ENCODE results near the gene DNAJA1. TPM values are rescaled to one million over a fixed set of nuclear protein-coding genes. Genes with fewer than 3 reads are reported as not detected.
A peak's percentile ranks its signal among the peaks of the same experiment; 100 is the strongest.
"Not testable (repeated sequence)": the region's sequence is repeated elsewhere in the genome, so short reads cannot be mapped to it uniquely, and the experiment has no call there.

DNAJA1 gene
- 74.5 TPM for total RNA-seq
- long read RNA-seq, transcript DNAJA1-201 (9 exons, 2,381 nt): major isoform, 311 of 325 reads
- long read RNA-seq, partial matches to known transcripts: 6 of 325 reads
- long read RNA-seq, other reads (novel, unspliced or antisense): 8 of 325 reads

DNA sequence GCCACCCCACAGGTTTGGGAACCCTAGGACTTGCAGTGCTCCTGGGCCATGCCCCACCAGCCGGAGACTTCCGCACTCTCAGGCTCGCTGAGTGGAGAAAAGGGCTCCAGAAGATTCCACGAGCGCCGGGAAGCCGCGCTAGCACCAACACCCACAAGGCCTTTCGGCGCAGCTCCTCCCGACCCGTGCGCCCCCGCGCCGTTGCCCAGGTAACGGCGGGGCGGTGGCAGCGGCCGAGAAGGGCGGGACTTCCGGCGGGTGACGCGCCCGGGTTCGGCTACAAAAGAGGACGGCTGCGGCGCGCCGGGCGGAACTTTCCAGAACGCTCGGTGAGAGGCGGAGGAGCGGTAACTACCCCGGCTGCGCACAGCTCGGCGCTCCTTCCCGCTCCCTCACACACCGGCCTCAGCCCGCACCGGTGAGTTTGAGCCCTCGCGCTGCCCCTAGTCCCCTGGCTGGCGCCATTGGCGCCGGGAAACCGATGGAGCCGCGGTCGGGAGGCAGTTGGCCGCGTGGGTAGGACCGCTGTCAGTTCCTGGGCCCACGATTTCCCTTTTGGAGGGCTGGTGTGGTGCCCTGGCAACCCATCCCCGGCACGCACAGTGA is at the start of gene DNAJA1:
Gene DNAJA1, plus strand, starts transcription at position 308 of the 606 bp plus-strand sequence. CDS start 1,212 bp downstream, outside the sequence.
- DNase-seq (peak; percentile 97), ATAC-seq (ENCODE audit: poor library complexity) (peak; percentile 98)
- intact Hi-C loops (cut with DNase I): no loop called here

DNA sequence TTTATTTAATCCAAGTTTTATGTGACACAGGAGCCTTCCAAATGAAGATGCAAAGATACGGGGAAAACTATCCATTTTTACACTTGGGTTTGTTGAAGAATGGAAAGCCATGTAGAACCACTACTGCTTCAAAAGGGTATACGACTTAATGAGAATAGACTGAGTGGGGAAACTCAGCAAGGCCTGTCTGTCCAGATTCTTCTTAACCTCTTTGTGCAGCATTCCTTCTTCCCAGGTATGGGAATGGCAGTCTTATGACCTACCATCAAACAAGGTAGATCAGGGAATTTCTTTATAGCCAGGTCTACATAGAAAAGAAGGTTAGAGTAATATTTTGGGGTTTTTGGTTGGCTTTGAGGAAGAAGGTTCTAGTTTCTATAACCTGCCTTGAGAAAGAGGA is 47.0 kb upstream of the DNAJA1 start:
- intact Hi-C loops (cut with DNase I): loop anchor here (10.0 kb wide), 1 partner anchor 603 kb away; no protein-coding TSS in a partner anchor
- DNase-seq (no peak), ATAC-seq (ENCODE audit: poor library complexity) (no peak)

DNA sequence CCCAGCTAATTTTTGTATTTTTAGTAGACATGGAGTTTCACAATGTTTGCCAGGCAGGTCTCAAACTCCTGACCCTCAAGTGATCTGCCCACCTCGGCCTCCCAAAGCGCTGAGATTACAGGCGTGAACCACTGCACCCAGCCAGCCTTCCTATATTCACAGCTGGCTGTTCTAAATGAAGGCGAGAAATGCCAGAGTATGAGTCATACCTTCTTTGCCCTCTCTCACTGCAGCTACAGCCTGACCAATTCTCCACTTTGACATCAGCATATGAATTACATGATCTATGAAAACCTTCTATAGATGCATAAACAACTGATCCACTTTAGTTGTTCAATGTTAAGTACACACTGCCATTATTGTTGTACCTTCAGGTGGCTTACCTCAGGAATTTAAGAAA is 38.1 kb upstream of the DNAJA1 start:
- intact Hi-C loops (cut with DNase I): no loop called here
- DNase-seq (no peak), ATAC-seq (ENCODE audit: poor library complexity) (no peak)

DNA sequence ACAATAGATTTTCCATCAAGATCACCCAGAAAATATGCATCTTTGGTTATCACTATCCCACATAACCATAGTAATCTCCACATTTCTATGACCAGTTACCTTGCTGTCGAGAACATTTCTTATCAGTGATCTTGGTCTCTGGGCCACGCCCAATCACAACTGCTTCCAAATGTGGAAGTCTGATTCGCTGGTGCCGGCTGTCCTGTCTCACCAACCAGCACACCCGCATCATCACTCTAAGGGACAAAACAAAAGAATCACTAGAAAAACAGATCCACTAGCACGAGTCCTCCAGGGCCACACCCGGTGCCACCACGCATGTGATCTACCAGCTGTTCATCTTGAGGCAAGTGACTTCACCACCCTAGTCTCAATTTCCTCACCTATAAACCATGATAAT is 35.4 kb upstream of the DNAJA1 start:
- DNase-seq: no peak
- intact Hi-C loops (cut with DNase I): no loop called here
- no peak for ATAC-seq (ENCODE audit: poor library complexity)

DNA sequence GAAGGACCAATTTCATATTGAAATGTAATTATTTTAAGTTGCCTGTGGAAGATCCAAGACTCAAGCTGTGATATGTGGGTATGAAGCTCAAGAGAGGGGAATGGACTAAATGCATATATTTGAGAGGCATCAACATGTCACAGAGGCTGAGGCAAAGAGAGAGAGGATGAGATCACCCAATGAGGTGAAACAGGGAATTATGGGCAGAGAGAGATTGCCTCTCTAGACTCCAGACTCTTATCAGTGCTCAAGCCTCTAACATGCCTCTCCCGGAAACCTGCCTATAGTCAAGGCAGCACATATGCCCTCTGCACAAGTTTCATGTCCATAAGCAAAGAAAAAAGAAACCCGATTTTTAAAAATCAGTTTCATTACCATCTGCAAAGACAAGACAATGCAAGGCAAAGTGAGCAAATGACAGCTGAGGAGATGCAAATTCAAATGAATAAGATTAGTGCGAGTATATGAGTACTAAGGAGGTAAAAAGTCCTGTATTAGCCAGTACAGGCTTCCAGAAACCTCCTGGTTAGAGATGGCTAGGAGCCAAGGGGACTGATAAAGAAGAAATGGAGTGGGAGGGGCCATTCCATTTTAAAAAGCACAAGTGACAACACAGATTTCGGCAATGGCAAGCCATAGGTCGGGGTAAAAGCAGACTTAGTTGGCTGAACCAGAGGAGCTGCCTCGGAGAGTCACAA is 33.0 kb upstream of the DNAJA1 start:
- peak; percentile 66 for ATAC-seq (ENCODE audit: poor library complexity)
- DNase-seq: no peak
- intact Hi-C loops (cut with DNase I): no loop called here

DNA sequence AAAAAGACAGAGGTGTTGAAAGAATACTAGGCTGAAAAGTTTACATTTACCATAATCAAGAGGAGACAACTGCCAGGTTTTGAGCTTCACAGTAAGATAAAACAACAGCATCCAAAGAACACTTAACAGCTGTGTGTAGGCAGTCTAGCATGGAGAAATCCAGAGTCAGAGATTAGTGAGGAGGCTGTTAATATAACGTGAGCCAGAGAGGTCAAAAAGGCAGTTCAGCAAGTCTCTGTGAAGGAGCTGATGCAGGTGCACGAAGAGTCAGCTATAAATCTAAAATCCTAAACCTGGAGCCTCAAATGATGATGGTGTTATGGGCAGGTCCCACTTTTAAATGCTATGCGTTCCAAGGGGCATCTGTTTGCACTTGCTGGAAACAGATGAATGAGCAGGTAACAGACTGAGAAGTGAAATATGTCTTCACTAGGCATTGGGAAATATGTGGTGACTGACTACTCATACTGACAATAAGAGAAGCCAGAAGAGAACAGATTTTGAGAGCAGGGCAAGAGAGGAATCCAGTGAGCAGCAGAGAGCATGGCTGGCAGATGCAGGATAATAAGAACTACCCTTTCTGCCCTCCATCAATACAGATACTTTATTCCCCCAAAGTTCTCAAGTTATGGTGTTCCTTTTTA is 32.4 kb upstream of the DNAJA1 start:
- DNase-seq (no peak), ATAC-seq (ENCODE audit: poor library complexity) (peak; percentile 47)
- intact Hi-C loops (cut with DNase I): no loop called here

DNA sequence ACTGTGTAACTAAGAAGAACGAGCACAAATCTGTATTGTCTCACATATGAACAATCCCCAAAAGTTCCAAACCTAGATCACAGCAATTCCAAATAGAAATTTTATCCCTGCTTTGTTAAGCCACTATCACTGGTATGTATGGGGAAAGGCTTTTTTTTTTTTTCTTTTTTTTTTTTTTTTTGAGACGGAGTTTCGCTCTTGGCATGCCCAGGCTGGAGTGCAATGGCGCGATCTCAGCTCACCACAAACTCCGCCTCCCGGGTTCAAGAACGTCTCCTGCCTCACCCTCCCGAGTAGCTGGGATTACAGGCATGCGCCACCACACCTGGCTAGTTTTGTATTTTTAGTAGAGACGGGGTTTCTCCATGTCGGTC is 24.4 kb upstream of the DNAJA1 start:
- intact Hi-C loops (cut with DNase I); DNase-seq; ATAC-seq (ENCODE audit: poor library complexity): not testable (repeated sequence)

DNA sequence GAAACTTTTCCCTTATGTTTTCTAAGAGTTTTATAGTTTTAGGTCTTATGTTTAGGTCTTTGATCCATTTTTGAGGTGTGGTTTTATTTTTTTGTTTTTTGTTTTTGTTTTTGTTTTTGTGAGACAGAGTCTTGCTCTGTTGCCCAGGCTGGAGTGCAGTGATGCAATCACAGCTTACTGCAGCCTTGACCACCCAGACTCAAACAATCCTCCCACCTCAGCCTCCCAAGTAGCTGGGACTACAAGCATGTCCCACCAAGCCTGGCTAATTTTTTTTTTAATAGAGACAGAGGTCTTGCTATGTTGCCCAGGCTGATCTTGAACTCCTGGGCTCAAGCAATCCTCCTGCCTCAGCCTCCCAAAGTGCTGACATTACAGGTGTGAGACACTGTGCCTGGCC is 19.7 kb upstream of the DNAJA1 start:
- DNase-seq; ATAC-seq (ENCODE audit: poor library complexity); intact Hi-C loops (cut with DNase I): not testable (repeated sequence)

DNA sequence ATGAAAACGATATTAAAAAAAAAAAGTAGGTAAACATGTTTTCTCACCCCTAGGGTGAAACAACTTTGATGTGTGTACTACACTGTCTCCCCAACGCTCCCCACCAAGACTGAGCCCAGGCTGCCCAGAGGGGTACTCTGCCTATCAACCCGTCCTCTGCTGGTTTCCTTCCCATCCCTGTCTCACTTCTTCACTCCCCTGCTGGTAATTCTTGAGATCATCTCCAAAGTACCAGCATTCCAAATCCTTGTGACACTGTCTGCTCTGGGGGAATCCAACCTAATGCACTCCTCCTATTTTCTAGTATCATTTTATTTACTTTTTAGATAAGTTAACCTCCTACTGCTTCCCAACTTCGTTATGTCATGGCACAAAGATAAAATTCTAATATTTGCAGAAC is 17.3 kb upstream of the DNAJA1 start:
- DNase-seq (no peak), ATAC-seq (ENCODE audit: poor library complexity) (no peak)
- intact Hi-C loops (cut with DNase I): no loop called here

DNA sequence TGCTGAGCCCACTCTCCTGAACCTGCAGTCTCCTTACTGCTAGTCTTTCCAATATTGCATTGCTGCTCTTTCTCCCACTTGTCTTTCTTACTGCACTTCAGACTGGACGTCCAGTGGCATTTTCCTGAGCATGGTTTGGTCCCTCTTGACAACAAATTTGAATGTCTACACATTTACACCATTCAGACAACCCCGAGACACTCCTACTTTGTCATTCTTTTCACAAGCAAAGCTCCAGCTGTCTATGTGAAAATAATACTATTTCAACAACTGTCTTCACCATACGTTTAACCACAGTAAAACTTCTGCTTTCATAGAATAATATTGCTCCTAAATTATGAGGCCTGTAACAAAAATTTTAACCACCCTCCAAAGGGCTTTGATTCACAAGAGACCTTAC is 13.2 kb upstream of the DNAJA1 start:
- ATAC-seq (ENCODE audit: poor library complexity) (no peak), DNase-seq (no peak)
- intact Hi-C loops (cut with DNase I): no loop called here

DNA sequence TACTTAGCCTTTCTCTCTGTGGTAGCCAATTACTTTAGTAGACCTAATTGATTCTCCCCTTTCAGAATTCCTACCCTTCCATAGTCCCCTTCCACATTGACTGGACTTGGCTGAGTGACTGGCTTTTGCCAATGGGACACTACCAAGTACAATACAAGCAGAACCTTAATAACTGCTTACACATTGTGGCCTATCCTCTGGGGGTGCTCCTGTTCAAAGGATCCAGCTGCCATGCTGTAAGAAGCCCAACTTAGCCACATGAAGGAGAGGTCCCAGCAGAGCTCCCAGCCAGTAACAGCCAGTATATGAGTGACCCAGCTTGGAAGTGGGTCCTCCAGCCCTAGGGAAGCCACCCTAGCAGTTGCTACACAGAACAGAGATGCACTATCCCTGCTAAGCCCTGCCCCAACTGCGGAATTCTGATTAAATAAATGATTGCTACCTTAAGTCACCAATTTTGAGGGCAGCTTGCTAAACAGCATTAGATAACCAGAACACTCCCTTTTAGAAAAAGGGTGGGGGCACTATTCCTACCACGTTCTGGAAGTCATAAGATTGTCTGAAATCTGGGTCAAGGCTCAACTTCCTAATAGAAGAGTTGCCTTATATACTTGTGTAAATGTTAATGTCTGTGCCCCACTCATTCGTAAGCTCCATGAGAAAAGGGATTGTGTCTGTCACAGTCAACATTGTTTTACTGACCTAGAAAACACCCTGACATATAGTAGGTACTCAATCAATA is 12.6 kb upstream of the DNAJA1 start:
- intact Hi-C loops (cut with DNase I): no loop called here
- DNase-seq: no peak
- no peak for ATAC-seq (ENCODE audit: poor library complexity)

DNA sequence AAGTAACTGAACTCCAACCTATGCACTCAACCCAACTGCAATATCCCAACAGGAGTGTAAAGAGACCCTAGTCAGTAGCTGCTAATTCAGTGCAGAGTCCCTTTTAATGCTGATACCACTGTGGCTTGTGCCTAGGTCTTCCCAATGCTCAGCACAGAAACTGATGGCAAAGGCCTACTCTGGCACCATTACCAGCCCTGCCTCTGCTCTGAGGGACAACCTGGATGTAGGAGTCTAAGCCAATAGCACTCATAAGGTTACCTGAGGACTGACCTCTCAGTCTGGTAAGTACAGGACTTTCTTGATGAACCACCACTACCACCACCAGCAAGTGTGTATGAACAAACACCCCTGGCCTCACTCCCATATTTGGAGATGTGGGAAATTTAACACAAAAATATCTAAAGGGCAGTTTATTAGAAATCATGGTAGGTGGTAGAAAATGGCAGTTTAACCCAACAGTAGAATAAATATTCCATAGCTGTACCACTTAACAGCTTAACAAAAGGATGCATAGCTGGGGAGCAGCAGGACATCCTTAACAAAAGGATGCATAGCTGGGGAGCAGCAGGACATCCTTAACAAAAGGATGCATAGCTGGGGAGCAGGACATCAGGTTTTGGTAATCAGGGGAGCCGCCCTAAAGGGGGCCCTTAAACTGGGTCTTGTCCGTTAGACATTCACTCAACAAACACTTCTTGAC is 11.0 kb upstream of the DNAJA1 start:
- intact Hi-C loops (cut with DNase I): no loop called here
- ATAC-seq (ENCODE audit: poor library complexity): no peak

DNA sequence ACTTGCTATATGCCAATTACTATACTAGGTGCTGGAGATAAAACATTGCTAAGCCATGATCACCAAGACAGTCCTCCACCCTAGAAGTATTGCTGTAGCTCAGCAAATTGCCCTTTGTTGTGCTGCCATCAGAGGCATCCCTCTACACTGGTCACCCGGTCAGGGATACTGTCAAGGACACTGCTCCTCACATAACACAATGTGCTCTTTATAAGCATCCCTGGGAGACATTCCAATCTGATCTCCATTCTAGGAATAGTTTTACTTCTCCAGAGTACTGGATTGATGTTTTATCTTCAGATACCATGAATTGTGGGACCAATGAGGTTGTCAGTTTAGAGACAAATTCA is 10.4 kb upstream of the DNAJA1 start:
- no peak for DNase-seq
- ATAC-seq (ENCODE audit: poor library complexity): no peak
- intact Hi-C loops (cut with DNase I): no loop called here

More for the DNA sequence above, 11.0 kb upstream of the DNAJA1 start:
- no peak for DNase-seq

DNA sequence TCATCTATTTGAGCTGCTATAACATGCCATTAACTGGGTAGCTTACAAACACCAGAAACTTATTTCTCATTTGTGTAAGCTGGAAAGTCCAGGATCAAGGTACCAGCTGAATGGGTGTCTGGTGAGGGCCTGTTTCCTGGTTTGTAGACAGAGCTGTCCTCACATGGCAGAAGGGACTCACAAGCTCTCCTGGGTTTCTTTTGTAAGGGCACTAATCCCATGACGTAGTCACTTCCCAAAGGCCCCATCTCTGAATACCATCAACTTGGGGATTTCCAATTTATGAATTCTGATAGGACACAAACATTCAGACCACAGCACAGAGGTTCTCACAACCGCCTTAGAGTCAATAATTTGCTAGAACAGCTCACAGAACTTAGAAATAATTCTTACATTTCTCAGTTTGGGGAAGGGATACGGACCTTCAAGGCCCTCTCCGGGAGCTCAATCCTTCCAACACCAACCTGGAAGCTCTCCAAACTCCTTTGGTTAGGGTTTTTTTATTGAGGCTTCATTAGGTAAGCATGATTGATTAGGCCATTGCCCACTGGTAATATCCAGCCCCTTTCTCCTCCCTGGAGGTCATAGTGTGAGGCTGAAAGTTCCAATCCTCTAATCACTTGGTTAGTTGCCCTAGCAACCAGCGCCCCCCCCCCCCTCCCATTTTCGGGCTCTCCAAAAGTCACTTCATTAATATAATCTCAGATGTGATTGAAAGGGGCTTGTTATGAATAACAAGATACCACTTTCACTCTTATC is 7.6 kb upstream of the DNAJA1 start:
- intact Hi-C loops (cut with DNase I): no loop called here

DNA sequence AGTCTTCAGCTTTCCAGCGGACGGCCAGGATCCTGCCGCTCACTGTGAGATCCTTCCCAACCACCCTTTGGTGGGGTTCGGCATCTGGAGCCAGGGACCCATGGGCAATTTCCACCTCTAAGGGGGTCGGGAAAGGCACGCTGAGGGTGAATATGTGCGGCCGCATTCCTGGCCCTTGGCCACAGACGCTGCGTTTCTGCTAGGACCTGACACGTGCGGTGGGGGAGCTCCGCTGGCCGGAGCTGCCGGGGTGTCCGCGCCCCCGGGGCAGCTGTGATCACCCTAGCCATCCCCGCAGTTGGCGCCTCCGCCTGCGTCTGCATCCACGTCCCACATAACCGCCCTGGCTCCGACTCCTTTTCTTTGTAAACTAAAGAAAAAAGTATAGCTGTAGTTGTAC is 5.3 kb upstream of the DNAJA1 start:
- intact Hi-C loops (cut with DNase I): no loop called here
- DNase-seq (no peak), ATAC-seq (ENCODE audit: poor library complexity) (no peak)

More for the DNA sequence above, 7.6 kb upstream of the DNAJA1 start:
- ATAC-seq (ENCODE audit: poor library complexity) (no peak), DNase-seq (no peak)

DNA sequence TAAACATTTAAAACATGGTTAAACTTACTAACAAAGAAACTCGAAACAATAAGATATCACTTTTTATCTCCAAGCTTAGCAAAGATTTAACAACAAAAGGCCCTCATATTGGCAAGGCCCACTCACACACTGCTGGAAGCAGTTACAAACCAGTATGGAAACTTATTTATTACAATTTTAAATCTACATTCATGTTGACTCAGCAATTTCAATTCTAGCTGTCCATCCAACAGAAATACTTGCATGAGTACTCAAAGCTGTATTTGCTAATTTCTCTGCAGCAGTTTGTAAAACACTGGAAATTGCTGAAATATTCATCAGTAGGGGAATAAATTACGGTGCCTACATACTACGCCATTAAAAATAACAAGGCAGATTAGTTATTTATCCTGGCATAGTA is 2.8 kb upstream of the DNAJA1 start:
- no peak for DNase-seq
- intact Hi-C loops (cut with DNase I): no loop called here
- no peak for ATAC-seq (ENCODE audit: poor library complexity)

DNA sequence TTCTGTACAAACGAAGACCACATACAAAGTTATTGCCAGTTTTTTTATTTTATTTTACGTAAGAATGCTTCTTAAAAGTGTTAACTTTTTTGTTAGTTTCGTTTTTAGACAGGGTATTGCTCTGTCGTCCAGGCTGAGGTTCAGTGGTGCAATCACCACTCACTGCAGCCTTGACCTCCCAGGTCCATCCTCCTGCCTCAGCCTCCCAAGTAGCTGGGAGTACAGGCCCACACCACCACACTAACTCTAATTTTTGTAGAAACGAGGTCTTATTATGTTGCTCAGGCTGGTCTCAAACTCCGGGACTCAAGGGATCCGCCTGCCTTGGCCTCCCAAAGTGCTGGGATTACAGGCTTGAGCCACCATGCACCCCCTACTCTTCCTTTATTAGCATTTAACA is 2.3 kb upstream of the DNAJA1 start:
- no peak for DNase-seq
- intact Hi-C loops (cut with DNase I): no loop called here

DNA sequence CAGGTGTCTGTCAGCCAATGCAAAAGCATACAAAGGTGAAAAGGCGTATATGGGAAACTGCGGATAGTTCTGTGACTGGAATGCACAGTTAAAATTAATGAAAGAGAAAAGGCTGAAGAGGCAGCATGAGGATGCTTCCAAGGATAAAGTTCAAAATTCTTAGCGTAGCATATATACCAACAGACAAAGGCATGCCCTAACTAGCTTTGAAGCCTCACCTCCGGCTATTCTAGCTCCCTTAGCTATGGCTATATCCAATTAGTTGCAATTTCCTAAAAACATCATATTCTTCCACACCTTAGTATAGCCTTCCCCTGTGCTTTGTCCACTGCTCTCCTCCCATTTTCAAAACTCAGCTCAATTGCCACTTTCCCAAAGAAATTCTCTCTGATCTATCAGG is 1.4 kb upstream of the DNAJA1 start:
- ATAC-seq (ENCODE audit: poor library complexity) (no peak), DNase-seq (no peak)
- intact Hi-C loops (cut with DNase I): no loop called here

More for the DNA sequence above, 2.3 kb upstream of the DNAJA1 start:
- no peak for ATAC-seq (ENCODE audit: poor library complexity)

Data from Right ventricle myocardium superior (tissue), 1 donor.